NCI-H2081 (cell line): ENCODE data around the gene PPP5C.
"Not testable (repeated sequence)": the region's sequence is repeated elsewhere in the genome, so short reads cannot be mapped to it uniquely, and the experiment has no call there.

Experiments used
- DNase-seq, 2 experiments: peaks; one replicate each; lab custom pipeline; 2025; lab: John Stamatoyannopoulos, UW

The PPP5C gene, protein sequence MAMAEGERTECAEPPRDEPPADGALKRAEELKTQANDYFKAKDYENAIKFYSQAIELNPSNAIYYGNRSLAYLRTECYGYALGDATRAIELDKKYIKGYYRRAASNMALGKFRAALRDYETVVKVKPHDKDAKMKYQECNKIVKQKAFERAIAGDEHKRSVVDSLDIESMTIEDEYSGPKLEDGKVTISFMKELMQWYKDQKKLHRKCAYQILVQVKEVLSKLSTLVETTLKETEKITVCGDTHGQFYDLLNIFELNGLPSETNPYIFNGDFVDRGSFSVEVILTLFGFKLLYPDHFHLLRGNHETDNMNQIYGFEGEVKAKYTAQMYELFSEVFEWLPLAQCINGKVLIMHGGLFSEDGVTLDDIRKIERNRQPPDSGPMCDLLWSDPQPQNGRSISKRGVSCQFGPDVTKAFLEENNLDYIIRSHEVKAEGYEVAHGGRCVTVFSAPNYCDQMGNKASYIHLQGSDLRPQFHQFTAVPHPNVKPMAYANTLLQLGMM

DNA sequence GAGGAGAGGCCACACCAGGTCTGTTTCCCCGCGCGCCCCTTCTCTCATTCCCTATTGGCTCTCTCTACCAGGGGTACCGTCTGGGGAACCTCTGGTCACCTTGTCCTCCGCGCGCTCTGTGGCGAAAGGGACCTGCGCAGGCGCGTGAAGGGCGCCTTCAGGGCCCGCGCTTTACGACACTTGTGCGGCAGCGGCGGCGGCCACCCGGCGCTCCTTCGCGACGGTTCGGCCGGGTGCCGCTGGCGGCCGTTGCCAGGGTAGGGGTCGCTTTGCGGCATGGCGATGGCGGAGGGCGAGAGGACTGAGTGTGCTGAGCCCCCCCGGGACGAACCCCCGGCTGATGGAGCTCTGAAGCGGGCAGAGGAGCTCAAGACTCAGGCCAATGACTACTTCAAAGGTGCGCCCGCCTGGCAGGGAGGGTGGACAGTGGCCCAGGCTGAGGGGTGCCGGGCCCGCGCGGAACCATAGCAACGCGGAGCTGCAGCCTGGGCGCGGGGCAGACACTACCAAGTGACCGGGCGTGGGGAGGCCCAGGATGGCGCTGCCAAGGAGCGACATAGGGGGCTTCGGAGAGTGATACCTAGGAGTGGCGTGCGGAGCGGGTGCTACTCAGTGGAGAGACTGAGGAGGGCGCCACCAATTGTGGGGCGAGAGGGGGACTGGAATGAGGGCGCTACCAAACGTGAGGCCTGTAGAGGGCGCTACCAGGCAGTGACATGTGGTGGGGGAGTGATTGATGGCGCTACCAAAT is at the start of gene PPP5C:
PPP5C (plus strand) TSS at position 267 of the 751 bp plus-strand sequence; CDS start at position 277, 10 bp downstream.
- DNase-seq: peak; percentile 92 to 96

DNA sequence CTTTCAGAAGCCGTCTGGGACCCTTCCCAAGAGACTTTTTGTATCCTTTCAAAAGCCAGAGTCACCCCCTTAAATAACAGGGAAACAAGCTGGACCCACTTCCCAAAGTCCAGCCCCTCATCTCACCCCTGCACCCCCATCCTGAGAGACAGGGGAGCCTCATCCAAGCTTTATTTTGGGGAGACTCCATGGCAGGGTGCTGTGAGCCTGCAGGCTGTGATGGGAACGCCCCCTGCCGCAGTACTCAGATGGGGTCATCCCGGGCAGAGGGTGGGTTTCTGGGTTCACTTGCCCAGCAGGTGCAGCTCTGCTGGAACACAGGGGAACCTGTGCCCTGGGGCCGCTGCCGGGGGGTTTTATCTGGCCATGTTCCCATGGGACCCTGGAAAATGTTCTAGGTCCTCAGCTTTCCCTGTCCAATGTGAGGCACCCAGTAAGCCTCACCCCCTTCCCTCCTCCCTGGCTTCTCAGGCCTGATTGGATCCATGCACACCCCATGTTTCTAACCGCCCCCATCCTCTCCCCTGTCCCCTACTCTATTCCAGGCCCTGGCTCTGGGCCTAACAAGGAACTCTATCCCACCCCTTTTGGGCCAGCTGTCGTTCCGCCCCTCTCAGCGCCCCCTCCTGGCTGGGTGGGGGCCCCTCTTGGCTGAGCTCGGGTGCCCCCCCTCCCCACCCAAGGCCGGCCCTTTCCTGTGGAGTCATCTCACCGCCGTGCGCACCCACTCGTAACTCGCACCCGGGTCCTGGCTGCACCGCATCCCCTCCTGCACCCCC is 49.0 kb upstream of the PPP5C start:
- DNase-seq: no peak

DNA sequence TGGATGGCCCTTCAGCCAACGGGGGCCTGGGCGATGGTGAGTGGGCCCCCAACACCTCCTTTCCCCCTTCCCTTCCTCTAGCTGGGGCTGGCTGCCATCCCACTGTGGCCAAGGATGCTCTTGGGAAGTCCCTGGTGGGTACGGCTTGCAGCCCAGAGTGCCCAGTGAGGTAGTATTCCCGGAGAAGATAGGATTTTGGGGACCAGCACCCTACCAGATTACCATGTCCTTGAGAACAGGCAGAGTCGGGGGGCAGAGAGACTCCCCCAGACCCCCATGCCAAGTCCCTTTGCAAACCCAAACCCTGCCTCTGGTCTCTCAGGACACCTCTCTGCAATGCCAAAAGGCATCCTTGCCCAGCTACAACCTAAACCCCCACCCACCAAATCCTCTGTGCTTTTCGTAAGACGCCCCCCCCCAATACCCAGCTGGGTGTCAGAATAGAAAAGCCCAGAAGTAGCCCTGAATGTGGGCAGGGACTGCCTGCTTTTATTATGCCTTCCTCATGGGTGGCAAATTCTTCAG is 48.3 kb upstream of the PPP5C start:
- DNase-seq: no peak

DNA sequence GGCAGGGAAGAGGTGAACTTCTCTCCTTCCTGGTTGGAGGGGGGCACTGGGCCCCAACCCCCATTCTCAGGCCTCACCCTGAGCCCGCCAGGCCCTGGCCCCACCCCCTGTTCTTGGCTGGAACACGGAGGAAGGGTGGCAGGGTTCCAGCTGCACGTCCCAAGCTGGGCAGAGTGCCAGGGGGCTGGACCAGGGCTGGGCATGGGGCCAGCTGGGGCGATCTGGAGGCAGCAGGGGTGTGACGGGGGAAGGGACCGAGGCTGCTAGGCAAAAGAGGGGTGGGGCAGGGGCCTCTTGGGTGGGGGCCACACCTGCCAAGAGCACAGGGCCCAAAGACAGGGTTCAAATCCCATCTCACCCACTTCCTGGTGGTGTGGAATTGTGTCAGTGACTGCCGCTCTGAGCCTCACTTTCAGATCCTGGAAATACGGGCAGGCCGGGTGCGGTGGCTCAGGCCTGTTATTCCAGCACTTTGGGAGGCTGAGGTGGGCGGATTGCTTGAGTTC is 47.8 kb upstream of the PPP5C start:
- peak; percentile 91 to 93 for DNase-seq

DNA sequence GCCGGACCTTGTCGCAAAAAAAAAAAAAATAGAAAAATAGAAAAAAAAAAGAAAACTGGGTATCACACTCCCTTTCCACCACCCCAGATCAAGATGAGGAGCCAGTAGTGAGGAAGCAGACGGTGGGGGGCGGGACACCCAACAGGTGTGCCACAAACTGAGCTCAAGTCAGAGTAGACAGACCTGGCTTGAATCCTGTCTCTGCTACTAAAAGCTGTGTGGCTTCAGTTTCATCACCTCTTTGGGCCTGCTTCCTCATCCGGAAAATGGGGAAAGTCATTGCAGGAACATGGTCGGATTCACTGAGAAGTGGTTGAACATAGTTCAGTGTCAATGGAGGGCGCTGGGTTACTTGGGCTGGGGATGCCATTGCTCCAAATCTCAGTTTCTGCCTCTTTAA is 47.2 kb upstream of the PPP5C start:
- no peak for DNase-seq

DNA sequence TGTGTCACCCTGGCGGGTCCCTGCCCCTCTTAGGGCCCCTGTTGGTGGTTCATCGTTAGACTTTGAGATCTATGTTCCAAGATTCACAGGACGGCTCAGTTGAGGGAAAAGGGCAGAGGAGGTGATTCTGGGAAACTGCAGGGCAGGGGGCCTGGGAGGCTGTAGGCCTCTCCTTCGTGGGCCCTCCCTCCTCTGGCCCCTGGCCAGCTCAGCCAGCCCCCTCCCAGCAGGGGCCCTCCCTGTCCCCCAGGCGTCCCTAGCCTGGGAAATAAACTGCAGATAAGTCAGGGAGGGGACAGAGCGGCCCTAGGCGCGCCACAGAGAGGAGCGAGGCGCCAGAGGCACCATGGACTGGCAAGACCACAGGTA is 43.6 kb upstream of the PPP5C start:
- no peak for DNase-seq

DNA sequence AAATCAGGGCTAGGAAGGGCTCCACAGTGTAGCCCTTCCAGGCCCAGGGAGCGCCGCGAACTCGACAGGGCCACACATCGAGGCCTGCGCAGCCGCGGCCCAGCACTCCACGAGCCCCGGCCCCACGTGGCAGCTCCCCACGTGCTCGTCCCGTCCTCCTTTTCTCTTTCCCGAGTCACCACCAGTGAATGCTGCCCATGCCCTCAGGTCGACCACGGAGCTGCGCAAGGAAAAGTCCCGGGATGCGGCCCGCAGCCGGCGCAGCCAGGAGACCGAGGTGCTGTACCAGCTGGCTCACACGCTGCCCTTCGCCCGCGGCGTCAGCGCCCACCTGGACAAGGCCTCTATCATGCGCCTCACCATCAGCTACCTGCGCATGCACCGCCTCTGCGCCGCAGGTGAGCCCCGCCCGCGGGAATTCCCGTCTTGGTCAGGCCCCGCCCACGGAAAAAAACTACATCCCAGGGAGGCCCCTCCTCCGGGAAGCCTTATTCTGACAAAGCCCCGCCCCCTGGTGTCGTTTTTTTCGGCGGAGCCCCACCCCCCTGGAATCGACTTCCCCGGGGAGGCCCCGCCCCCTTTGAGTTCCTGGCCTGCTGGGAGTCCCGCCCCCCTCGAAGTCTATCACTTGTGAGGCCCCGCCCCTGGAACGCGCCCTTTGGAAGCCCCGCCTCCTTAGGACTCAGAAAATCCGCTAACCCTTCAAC is 43.0 kb upstream of the PPP5C start:
- DNase-seq: no peak

DNA sequence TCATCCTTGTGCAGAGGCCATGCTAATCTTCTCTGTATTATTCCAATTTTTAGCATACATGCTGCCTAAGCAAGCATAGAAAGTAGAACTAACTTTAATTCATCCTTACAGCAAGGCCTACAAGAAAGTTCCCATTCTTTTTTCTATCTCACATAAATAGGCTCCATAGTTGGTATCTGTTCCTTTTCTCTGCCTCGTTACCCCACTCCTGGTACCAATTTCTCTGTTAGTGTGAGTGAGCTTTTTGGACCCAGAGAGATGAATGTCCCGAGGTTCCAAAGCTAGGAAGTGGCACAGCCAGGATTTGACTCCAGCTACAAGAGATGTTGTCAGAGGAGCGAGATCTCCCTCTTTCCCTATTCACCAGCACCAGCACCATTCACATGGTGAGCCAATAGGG is 40.4 kb upstream of the PPP5C start:
- no peak for DNase-seq

DNA sequence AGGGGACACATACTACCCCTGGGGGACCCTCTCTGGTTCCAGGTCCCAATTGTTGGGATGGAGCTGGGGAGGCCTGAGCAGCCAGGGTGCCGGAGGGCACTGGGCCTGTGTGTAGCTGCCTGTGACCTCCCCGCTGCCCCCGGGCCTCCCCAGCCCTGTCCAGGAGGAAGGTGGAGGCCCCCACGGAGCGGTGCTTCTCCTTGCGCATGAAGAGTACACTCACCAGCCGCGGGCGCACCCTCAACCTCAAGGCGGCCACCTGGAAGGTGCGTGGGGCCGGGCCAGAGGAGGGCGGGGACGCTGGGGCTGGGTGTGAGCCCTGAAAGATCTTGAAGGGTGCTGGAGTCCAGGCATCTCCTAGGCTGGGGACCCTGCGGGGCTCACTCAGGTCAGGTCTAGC is 38.4 kb upstream of the PPP5C start:
- no peak for DNase-seq

DNA sequence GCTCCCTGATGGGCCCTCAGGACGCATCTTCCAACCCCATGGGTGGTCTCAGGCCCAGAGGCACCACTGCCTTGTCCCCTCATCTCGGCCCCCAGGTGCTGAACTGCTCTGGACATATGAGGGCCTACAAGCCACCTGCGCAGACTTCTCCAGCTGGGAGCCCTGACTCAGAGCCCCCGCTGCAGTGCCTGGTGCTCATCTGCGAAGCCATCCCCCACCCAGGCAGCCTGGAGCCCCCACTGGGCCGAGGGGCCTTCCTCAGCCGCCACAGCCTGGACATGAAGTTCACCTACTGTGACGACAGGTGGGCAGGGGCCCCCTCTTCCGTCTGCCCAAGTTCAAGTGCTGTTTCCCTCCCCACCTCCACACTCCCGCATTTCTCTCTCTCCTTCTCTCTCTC is 37.8 kb upstream of the PPP5C start:
- no peak for DNase-seq

DNA sequence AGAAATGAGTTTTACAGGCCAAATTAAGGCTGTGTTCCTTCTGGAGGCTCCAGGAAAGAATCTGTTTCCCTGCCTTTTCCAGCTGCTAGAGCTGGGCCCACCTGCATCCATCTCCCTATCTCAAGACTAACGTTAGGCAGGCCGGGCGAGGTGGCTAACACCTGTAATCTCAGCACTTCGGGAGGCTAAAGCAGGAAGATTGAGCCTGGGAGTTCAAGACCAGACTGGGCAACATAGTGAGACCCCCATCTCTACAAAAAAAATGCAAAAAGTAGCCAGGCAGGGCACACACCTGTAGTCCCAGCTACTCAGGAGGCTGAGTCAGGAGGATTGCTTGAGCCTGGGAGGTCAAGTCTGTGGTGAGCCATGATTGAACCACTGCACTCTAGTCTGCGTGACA is 35.4 kb upstream of the PPP5C start:
- no peak for DNase-seq

DNA sequence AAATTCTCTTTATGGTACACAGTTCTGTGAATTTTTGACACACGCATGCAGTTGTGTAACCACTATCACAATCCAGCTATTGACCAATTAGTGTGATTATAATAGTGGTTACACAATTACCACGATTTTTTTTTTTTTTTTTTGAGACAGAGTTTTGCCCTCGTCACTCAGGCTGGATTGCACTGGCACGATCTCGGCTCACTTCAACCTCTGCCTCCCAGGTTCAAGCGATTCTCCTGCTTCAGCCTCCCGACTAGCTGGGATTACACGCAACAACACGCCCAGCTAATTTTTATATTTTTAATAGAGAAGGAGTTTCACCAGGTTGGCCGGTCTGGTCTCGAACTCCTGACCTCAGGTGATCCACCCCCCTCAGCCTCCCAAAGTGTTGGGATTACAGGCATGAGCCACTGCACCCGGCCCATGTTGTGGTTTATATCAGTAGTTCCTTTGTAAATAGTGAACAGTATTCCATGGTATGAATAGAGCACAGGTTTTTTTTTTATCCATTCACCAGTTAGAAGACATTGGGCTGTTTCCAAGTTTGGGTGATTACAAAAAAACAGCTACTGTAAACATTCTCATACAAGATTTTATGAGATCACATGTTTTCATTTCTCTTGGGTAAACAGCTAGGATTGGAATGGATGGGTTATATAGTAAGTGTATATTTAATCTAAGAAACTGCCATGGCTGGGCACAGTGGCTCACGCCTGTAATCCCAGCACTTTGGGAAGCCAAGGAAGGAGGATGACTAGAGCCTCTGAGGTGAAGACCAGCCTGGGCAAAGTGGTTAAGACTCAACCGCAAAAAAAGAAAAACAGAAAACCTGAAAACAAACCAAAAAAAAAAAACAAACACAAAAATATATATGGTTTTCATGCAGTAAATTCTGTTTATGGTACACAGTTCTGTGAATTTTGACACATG is 33.1 kb upstream of the PPP5C start:
- not testable (repeated sequence) for DNase-seq

DNA sequence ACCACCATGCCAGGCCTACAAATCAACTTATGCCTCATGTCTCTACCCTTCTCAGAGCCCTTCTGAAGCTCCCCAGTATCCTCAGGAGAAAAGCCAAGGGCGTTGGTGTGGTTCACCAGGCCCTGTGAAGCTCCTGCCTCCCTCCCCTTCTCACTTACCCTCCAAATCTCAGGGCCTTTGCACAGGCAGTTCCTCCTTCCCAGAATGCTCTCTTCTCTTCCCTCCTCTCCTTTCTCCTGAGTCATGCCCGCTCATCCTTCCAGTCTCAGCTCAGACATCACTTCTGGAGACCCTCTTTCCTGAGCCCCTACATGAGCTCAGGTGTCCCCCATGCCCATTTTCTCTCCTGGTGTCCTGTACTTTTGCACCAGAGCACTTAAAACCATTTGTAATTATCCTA is 29.5 kb upstream of the PPP5C start:
- no peak for DNase-seq

DNA sequence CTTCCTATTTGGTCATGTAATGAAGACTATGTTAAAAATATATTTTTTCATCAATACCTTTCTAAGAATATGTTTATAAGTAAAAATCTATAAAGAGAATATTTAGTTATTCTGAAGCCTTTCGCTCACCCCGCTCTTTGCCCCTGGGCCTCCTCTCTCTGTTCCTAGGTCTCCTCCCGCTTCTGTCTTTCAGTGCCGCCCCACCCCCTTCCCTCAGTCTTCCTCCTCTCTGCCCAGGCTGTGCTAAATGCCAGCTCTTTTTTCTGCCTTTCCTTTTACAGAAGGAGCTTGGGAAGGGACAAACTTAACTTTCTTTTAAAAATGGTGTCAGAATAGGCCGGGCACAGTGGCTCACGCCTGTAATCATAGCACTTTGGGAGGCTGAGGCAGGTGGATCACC is 27.3 kb upstream of the PPP5C start:
- no peak for DNase-seq

DNA sequence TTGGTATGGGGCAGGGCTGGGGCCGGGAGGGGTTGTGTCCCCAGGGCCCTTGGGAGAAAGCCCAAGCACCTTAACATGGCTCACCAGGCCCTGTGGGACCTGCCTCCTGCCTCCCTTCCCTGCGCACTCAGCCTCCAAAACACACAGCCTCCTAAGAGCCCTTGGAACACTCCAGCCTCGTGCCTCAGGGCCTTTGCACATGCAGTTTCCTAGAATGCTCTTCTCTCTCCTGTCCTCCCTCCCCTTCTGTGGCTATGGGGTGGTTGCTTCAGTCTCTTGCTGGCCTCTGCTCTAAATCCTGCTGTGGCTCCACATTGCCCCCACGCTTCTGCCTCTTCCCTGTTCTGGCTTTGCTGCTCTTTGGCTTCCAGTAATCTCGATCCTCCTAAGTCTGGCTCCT is 26.3 kb upstream of the PPP5C start:
- DNase-seq: no peak

DNA sequence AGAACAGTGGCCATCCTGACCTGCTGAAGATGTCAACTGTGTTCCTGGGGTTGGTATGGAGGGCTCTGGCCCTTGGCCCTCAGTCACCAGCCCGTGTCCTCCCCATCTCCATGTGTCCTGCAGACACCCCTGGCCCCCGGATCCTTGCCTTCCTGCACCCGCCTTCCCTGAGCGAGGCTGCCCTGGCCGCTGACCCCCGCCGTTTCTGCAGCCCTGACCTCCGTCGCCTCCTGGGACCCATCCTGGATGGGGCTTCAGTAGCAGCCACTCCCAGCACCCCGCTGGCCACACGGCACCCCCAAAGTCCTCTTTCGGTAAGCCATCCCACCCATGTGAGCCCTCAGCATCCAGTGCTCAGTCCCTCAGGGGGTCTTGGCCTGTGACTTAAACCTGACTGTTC is 25.2 kb upstream of the PPP5C start:
- DNase-seq: no peak

DNA sequence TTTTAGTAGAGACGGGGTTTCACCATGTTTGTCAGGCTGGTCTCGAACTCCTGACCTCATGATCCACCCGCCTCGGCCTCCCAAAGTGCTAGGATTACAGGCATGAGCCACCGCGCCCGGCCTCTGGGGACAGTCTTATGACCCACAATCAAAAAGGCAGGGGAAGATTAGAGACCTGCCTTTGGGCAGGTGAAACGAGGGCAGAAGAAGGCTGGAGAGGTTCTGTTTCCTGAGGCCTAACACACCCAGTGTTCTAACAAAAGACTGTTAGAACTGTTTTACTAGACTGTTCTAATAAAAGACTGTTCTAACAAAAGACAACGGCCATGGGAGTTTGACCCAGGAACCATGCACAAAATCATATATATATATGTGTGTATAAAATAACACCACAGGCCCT is 23.7 kb upstream of the PPP5C start:
- not testable (repeated sequence) for DNase-seq

DNA sequence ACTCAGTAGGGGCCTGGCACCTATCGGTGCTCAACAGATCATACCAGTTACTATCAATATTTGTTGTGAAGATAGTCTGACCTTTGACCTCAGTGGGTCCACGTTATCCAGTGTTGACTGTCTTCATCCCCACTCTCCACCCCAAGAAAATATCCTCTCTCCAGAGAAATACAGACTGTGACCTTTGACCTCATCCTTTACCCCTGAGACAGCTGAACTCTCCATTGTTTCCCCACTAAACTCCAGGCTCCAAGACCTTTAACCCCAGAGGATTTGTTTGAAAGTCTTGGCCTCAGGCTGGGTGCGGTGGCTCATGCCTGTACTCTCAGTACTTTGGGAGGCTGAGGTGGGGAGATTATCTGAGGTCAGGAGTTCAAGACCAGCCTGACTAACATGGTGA is 22.6 kb upstream of the PPP5C start:
- no peak for DNase-seq

DNA sequence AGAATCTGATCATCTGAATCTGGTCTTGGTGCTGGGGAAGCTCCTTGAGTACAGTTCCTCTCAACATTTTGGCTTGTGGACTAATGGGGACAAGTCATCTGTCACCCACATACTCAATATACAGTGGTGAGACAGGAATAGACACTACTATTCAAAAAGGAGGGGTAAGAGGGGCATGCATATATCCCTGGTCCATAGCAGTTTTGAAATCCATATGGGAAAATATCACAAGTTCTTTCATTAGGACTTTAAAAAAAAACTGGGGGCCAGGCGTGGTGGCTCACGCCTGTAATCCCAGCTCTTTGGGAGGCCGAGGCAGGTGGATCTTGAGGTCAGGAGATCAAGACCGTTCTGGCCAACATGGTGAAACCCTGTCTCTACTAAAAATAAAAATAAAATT is 20.3 kb upstream of the PPP5C start:
- no peak for DNase-seq

DNA sequence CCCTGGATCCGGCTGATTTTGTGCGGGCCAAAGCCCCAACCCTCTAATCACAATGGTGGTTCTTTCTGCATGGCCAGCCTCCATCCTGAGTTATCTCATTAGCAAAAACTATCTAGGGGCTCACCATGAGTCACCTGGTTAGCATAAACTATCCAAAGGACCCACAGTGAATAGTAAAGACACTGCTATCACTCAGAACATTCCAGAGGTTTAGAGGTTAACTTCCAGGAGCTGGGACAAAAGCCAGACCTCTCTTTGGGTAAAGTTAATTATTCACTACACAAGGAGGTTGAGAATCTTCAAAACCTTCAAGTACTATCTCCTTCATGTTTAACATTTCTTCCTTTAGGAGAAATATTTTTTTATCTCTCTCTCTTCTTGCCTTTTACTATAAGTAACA is 18.8 kb upstream of the PPP5C start:
- DNase-seq: no peak
